WI38 (cell line): ENCODE data around the gene FBXL13.
"Not testable (repeated sequence)": the region's sequence is repeated elsewhere in the genome, so short reads cannot be mapped to it uniquely, and the experiment has no call there.

Experiments used
- H3K4me3 ChIP-seq: 2 replicates; pipeline ENCODE4 v1.5.1; 2011; ENCODE audit warnings: low read depth, mild to moderate bottlenecking, control low read depth, low read length
- CTCF ChIP-seq: IDR thresholded peaks from 2 replicates; pipeline ENCODE4 v1.5.1; 2012; ENCODE audit warnings: low read depth, mild to moderate bottlenecking, control low read depth, low read length

Gene FBXL13

GRCh38 chr7:103037476-103037822 lies 37.1 kb downstream of the FBXL13 start:
- no peak for TF ChIP-seq CTCF
- no peak overlapping the region for H3K4me3 ChIP-seq

GRCh38 chr7:103034318-103034717 lies 40.3 kb downstream of the FBXL13 start:
- H3K4me3 ChIP-seq = not testable (repeated sequence)

- TF ChIP-seq CTCF = no peak
- no peak overlapping the region for H3K4me3 ChIP-seq
Measured at GRCh38 chr7:103031781-103032180, 42.8 kb downstream of the FBXL13 start.

GRCh38 chr7:103031024-103031423 lies 43.6 kb downstream of the FBXL13 start:
- no peak for TF ChIP-seq CTCF
- no peak overlapping the region for H3K4me3 ChIP-seq

- TF ChIP-seq CTCF = no peak
- H3K4me3 ChIP-seq = no peak overlapping the region
Measured at GRCh38 chr7:103025341-103025740, 49.3 kb downstream of the FBXL13 start.

- not testable (repeated sequence) for H3K4me3 ChIP-seq
Measured at GRCh38 chr7:103023578-103023977, 51.0 kb downstream of the FBXL13 start.

- not testable (repeated sequence) for H3K4me3 ChIP-seq
Measured at GRCh38 chr7:103021490-103021889, 53.1 kb downstream of the FBXL13 start.

GRCh38 chr7:103020876-103021275 lies 53.7 kb downstream of the FBXL13 start:
- H3K4me3 ChIP-seq = not testable (repeated sequence)

- H3K4me3 ChIP-seq = not testable (repeated sequence)
Measured at GRCh38 chr7:103018295-103018694, 56.3 kb downstream of the FBXL13 start.

- no peak overlapping the region for H3K4me3 ChIP-seq
- TF ChIP-seq CTCF = no peak
Measured at GRCh38 chr7:103011650-103012049, 62.9 kb downstream of the FBXL13 start.
